Measurements from ENCODE around the gene TFF3.
"Not testable (repeated sequence)": the region's sequence is repeated elsewhere in the genome, so short reads cannot be mapped to it uniquely, and the experiment has no call there.

TFF3 gene

DNA sequence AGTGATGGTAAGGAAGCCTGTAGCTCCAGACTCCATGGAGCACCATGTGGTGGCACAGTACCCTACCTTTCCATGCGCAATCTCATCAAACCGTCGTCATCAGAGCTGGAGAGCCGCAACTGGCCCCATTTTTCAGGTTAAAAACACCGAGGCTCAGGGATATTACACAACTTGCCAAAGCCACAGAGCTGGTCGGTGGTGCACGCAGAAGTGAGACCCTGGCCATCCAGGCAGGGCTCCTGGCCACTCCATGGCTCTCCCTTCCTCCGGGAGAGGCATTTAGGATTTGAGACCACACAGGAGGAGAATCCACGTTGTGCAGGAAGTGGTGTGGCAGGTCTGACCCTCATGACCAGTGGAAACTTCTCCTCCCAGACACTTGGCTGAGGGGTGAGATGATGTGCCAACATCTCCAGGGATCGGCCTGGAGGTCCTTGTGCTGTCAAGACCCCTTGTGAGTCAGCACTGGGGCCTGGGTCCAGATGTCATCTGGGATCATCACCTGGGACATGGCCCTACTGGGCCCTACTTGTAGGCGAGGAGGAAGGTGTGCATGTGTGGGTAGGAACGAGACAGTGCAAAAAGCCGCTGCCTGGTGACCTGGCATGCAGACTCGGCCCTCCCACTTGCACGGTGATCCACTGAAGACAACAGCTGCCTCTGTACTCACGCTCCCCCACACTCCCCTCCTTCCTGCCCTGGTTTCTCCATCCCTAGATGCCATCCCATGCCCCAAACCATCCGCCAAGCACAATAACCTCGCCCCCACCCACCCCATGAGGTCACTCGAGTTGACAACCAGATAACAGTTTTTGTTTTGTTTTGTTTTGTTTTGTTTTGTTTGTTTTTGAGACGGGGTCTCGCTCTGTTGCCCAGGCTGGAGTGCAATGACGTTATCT is 10.4 kb downstream of the TFF3 start:
- DNase-seq (ENCODE audit: low spot score) = no peak

DNA sequence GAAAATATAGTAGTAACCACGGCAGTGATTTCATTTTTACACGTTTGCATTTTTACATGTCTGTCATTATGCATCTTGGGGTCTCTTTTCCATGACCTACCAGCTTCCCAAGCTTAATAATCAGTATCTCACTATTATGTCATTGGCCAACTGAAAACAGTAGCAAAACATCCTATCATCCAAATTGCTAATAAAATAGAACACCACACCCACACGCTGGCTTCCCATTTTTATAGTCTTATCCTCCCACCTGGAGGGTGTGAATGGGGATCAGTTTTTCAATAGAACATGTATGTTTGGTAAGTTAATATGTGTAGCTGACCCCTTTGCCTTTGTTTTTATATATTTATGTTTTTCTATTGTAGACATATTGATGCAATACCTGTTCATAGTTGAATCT is 11.8 kb downstream of the TFF3 start:
- no peak for DNase-seq (ENCODE audit: low spot score)

DNA sequence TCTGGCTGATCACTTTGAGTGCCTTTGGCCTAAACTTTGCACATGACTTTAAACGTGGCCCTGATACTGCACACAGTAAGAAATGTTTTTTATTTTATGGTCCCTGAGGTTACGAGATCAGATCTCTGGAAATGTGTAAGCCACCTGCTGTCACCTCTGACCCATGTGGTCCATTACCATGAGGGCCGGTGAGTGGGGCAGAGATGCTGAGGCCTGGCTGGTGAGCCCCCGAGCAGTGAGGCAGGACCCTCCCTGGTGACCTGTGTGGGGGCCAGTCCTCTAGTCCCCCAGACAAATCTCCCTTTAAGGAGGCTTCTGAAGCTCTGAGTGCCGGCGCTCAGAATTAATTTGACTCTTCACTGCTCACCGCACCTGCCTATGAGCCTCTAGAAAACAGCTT is 12.4 kb downstream of the TFF3 start:
- no peak for DNase-seq (ENCODE audit: low spot score)

DNA sequence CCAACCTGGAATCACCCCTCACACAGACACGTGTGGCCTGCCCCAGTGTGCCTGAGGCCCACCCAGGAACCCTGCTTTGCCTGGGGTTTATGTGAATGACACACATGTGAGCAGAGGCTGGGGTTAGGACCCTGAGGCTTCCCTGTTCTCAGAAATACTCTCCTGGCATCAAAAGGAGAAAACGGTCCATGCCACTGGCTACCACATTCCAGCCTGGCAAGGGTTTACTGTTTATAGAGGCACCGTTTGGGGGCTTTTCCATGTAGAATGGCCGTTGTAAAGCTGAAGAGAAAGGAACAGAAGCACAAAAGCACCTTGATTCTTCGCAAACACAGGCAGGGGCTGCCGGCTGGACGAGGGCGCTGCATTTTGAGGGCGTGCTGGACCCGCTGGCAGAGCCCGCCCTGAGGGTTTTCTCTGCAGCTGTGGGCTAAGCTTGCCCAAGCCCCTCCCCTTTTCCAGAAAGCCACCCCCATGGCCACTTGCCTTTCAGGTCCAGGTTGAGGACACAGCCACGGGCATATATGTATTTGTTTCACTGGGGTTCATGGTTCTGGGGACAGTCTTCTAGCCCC is 13.0 kb downstream of the TFF3 start:
- DNase-seq (ENCODE audit: low spot score) = no peak

DNA sequence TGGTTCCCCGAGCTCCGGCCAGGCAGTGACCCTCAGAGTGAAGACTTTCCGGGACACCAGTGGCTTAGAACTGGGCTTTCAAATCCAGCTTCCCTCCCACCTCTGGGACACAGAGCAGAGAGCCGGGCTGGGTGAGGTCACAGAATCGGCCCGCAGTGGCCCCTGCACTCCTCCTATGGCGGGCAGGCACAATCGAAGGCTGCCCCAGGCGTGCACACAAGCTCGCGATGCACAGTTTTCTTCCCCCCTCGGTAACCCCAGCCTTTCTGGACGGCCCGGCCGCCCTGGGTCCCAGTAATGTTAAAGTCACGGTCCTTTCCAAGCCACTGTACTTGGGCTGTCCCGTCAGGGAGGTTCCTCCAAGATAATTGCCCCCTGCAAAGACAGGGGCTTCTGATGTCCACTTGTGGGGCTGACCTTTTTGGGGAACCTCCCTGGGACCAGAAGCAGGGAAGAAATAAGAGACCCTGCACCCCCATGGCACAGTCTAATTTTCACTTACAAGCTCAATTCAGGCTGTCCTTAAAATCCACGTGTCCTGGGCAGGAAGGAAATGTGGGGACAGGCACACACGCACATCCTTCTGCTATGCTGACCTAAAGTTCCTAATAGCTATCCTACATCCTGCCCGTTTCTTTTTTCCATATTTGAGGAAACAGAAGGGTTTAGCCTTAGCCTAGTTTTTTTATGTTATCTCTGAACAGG is 13.7 kb downstream of the TFF3 start:
- no peak for DNase-seq (ENCODE audit: low spot score)

DNA sequence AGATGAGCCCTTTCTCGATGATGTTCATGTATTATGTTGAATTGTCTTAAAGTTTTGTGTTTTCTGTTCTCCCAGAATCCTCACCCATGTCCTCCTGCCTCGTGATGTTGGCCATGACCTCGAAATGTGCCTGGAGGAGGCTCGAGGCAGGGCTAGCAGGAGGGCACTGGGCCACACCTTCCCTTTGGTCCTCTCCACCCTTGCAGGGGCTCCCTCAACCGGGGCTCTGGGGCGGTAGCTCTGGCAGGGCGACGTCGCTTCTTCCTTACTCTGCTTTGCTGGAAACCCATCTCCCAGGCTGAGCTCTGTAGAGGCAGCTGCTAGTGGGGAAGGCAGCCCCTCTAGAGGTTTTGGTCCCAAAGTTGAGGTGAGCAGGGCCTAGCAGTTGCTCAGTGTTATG is 14.3 kb downstream of the TFF3 start:
- no peak for DNase-seq (ENCODE audit: low spot score)

DNA sequence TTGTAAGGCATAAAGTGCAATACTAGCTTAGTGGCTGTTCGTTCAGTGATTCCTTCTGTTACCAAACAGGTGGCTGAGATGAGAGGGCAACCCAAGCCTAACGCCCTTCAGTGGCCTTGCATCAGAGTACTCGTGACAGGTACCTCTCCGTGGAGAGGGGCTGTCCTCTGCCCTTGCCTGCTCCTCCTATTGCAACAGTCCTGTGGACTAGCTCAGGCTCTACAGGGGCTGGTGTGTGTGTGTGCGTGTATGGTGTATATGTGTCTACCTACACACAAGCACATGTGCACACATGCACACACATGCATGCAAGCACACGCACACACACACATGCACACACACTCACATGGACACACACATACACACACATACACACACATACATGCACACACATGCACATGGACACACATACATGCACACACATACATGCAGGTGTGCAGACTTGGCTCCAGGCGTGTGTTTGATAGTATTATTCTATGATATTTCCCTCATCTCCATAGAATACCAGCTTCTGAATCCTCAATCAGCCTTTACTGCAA is 15.1 kb downstream of the TFF3 start:
- DNase-seq (ENCODE audit: low spot score) = no peak

DNA sequence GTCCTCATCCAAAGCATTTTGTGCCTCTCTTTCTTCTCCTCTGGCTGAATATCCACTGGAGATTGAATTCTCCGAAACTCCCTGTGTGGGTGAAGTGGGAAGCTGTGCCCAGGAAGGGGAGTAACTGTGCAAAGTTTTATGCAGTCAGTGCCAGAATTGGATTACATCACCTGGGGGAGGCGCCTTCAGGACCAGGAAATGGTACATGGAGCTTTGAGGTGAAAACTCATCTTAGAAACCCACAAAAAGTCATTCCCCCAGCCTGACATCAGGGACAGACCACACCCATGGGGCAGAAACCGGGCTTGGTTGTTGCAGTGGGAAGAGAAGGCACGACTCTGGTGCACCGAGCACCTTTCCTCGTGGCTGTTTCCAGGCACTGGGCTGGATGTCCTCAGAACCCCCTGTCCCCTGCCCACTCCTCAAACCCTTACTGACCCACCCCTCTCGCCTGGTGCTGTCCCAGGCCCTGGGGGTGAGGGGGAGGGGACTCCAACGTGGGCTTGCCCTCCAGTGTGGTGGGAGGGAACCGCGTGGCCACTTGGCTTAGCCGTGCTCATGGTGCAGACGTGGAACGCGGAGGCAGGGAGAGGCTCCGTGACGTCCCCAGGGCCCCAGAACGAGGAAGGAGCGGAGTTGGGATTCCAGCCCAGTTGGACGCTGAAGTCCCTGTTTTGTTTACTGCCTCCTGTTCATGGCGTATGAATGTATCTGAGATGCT is 15.7 kb downstream of the TFF3 start:
- no peak for DNase-seq (ENCODE audit: low spot score)

DNA sequence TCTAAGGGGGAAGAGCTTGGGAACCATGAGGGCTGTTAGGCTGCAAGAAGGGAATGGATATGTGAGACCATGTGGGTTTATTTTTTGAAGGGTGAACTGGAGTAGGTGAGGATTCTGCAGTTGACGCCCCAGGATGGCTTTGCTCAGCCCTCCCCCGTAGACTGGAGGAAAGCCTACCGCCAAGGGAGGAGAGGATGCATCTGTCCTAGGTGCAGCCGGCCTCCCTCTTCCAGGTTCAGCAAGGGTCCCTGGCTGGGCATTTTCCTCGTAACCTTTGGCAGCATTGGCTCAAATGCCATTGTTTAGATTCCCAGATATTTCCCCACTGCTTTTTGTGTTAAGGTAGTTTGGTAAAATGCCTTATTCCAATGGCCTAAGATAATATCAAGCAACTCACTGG is 16.6 kb downstream of the TFF3 start:
- DNase-seq (ENCODE audit: low spot score) = no peak

DNA sequence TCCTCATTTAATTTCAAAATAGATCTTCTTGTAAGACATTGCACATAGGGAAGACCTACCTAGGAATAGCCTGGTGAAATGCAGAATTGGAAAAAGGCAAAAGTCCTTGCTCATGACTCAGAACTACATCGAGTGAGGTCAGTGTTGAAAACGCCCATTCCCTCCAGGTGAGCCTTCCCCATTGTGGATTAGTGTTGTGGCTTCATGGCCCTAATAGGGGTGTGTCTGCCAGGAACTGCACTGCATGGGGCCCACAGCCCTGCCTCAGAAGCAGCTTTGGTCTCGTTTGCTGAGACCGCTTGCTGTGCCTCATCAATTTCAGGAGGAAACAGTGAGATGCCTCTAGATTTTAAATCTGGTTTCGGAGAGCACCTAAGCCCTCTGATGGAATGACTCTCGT is 17.0 kb downstream of the TFF3 start:
- DNase-seq (ENCODE audit: low spot score) = no peak

DNA sequence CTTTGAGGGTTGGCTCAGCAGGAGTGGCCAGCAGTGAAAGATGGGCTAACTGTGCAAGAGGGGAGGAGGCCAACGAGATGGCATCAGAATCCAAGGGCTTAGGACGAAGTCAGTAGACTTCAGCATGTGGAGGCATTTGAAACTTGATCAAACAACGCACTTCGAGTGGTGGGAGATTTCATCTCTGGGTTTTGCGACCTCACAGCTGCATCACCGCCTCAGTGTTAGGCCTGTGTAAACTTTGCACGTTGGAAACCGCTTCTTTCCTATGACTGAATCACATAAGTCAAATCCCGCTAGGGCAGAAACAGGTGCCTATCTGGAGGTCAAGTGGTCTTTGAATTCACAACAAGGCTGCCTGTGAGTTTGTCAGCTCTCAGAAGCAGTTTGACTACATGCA is 17.8 kb downstream of the TFF3 start:
- DNase-seq (ENCODE audit: low spot score) = no peak

DNA sequence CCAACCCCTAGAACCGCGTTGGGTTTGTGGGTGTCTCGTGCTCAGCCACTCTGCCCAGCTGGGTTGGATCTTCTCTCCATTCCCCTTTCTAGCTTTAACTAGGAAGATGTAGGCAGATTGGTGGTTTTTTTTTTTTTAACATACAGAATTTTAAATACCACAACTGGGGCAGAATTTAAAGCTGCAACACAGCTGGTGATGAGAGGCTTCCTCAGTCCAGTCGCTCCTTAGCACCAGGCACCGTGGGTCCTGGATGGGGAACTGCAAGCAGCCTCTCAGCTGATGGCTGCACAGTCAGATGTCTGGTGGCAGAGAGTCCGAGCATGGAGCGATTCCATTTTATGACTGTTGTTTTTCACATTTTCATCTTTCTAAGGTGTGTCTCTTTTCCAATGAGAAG is 18.7 kb downstream of the TFF3 start:
- no peak for DNase-seq (ENCODE audit: low spot score)

DNA sequence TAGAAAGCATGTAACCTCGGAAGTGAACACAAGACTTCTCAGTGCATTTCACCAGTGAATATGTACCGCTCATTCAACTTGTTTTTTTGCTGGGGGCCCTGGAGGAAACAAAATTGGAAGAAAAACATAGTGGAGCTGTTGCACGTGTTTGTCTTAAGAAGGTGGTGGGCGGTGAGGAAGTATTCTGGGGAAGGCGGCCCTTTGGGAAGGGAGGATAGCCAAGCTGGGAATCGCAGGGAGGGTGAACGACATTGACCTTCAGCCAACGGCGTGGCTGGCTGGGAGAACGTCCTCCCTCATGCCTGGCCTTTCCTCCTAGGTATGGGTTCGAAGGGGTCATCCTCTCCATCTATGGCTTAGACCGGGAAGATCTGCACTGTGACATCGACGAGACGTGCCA is 19.4 kb downstream of the TFF3 start:
- no peak for DNase-seq (ENCODE audit: low spot score)

DNA sequence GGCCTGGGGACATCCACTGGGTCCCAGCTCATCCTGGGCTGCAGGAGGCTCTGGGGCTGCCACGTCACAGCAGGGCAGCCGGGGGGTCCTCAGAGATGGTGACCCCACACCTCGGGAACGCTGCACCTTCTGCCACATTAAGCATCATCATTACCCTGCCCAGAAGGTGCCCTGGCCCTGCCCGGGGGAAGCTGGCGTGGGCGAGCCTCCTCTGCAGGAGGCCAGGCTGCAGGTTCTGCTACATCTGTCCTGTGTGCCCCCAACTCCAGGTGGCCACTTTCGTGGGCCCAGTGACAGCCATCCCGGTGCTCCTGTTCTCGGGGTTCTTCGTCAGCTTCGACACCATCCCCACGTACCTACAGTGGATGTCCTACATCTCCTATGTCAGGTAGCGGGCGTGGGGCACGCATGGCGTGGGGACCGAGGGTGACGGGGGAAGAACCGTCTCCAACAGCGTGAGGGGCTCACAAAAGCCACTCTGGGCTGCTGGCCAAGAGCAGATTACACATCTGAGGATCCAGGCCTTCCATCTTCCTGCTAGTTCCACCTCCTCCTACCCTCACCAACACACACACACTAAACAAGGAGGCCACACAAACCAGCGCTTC is 20.8 kb downstream of the TFF3 start:
- no peak for DNase-seq (ENCODE audit: low spot score)

DNA sequence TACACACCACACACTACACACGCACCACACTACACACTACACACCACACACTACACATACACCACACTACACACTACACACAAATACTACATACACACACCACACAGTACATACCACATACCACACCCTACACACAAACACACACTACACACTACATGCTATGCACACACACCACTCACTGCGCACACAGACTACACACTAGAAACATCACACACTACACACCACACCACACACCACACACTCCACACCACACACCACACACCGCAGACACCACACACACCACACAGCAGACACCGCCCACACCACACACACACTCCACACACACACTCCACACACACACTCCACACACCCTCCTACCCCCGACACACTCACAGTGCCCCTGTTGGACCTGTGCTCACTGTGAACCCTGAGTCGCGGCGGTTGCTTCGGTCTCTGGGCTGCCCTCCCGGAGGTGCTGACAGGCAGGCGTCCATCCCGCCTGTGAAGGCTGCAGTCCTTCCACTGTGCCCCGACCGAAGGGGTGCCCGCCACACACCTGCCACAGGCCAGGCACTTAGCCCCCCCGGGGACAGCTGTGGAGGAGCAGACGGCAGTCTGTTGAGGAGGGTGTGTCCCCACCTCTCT is 21.4 kb downstream of the TFF3 start:
- no peak for DNase-seq (ENCODE audit: low spot score)

DNA sequence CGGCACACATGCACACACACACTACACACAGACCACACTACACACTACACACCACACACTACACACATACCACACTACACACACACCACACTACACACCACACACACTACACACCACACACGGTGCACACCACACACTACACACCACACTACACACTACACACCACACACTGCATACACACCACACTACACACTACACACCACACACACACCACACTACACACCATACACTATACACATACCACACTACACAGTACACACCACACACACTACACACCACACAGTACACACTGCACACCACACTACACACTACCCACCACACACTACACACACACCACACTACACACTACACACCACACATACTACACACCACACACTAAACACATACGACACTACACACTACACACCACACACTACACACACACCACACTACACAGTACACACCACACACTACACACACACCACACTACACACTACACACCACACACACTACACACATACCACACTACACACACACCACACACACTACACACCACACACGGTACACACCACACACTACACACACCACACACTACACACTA is 22.6 kb downstream of the TFF3 start:
- not testable (repeated sequence) for DNase-seq (ENCODE audit: low spot score)

DNA sequence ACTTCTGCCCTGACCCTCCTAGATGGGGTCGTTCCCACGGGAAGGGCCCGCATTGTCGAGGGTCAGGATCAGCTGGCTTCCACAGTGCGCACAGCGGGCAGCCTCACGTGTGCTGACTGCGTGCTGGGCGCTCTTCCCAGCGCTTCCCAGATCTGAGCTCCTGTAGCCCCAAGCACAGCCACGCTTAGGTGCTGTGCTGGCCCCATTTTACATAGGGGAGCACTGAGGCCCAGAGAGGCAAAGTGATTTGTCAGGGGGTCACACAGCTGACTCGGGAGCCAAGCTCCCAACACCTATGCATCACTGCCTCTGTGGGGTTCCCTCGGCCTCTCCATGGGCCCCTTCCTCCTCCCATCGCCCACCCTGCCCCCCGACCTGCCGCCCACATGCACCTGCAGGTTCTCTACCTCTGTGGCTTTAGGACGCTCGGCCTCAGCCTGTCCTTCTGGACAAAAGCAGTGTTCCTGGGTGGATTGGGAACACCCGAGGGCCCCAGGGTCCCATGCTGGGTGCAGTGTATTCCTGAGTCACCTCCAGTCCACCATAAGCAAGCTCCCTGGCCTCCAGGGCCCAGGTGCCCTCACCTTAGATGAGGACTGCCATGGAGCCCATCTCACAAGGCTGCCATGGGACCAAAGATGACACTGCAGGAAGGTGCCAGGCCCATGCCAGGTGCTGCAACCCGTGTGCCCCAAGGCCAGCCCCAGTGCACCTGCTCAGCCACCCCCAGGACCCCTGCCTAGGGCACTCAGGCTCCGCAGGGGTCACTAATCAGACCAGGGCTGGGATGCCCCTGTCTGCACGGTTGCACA is 23.3 kb downstream of the TFF3 start:
- no peak for DNase-seq (ENCODE audit: low spot score)

DNA sequence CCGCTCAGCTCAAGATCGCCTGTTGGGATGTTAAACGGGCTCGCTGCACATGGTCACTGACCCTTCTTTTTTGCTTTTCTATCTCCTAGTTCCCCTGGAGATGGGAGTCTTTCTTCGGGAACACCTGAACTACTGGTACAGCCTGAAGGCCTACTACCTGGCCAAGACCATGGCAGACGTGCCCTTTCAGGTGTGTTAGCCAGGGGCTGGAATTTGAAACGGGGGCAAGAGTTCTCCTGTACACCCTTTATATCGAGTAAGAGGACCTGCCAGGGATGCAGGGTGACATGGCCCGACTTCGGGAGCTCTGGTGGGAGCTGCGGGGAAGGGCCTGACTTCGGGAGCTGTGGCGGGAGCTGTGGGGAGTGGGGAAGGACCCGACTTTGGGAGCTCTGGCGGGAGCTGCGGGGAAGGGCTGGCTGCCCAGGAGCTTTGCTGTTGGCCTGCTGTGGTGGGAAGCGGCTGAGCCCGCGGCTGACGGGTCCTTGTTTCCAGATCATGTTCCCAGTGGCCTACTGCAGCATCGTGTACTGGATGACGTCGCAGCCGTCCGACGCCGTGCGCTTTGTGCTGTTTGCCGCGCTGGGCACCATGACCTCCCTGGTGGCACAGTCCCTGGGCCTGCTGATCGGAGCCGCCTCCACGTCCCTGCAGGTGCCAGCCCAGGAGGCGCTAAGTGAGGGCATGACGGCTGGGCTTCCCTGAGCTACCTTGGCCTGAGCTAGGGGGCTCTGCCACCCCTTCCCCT is 24.0 kb downstream of the TFF3 start:
- DNase-seq (ENCODE audit: low spot score) = no peak

DNA sequence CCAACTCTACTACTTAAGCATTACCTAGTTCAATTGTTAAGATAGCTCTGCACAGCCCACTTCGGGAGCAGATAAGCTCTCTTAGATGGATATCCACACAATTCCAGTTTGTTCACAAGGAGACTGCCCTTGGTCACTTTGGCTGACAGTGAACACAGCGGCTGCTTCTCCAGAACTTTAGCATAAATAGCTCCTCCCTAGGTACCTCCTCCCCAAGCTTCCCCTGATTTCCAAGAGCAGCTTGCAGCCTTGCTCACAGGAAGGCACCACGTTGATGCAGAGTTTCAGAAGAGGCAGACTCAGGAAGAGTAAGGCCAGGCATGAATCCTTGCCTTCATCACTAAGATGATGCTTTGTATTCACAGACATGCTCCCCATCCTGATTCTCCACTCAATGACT is 24.7 kb downstream of the TFF3 start:
- no peak for DNase-seq (ENCODE audit: low spot score)
